HL-60/S4 (cell line): Measurements from ENCODE around the gene RXFP3.
"Not testable (repeated sequence)": the region's sequence is repeated elsewhere in the genome, so short reads cannot be mapped to it uniquely, and the experiment has no call there.

Source experiments
- in situ Hi-C: fragments of 300-500 bp; cut with MboI; formaldehyde crosslinking; loops from 2 replicates; pipeline ENCODE4 v1.14.3; 2022; ENCODE audit warnings: low sequenced_read_pairs

RXFP3 gene

DNA sequence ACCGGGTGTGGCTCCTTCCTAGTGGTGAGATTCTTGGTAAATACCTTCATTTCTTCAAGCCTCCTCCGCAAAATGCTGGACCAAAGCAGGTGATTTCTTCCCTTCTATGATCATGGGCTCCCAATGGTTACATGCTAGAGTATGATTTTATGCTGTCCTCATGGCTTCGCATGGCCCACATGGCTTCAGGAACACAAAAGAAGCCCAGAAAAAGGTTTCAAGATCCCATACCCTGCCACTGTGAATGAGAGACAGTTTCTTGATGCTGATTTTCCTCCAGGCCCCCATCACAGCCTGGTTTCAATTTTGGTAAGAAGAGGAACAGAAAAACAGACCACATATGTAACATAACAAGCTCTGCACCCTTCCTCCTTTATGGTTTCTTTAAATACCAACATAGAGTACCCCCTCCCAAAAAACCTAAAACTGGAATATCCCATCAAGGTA is 2.4 kb upstream of the RXFP3 start:
- in situ Hi-C loops: no loop called here

DNA sequence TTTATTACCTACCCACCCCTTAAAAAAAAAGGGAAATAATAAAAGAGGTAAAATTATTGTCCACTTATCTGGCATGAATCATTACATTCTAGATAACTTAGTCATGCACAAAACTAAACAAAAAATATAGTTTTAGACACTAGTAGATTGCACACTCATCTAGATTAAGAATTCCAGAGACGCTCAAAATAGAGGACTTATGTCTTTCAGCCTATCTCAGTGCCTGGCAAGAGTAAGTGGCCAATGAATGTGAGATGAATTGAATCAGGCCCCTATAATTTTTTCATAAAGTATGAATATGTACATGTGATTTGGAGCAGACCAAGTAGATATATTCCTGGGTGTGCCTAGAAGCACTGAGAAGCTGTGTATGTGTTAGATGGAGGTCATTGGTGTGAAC is 2.0 kb upstream of the RXFP3 start:
- in situ Hi-C loops: no loop called here

DNA sequence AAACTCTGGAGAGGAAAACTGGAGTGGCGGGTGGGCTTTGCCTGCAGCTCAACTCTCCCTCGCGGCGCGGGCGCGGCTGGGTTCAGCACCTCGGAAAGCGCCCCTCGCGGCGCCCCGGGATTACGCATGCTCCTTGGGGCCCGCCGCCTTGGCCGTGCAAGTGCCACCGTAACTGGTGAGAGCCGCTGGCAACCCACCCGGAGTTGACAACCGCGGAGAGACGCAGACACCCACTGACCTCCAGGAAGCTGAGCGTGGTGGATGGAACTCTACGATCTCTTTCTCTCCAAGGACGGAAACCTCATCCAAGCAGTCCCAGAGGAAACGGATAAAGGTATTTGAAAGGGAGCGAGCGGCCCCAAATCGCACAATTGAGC is 194 bp upstream of the RXFP3 start:
- in situ Hi-C loops: no loop called here

DNA sequence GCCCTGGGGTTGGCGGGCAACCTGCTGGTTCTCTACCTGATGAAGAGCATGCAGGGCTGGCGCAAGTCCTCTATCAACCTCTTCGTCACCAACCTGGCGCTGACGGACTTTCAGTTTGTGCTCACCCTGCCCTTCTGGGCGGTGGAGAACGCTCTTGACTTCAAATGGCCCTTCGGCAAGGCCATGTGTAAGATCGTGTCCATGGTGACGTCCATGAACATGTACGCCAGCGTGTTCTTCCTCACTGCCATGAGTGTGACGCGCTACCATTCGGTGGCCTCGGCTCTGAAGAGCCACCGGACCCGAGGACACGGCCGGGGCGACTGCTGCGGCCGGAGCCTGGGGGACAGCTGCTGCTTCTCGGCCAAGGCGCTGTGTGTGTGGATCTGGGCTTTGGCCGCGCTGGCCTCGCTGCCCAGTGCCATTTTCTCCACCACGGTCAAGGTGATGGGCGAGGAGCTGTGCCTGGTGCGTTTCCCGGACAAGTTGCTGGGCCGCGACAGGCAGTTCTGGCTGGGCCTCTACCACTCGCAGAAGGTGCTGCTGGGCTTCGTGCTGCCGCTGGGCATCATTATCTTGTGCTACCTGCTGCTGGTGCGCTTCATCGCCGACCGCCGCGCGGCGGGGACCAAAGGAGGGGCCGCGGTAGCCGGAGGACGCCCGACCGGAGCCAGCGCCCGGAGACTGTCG is 976 bp downstream of the RXFP3 start:
- in situ Hi-C loops: no loop called here

- in situ Hi-C loops: no loop called here
These were observed 1.7 kb downstream of the RXFP3 start for GRCh38 chr5:33937707-33938506.

DNA sequence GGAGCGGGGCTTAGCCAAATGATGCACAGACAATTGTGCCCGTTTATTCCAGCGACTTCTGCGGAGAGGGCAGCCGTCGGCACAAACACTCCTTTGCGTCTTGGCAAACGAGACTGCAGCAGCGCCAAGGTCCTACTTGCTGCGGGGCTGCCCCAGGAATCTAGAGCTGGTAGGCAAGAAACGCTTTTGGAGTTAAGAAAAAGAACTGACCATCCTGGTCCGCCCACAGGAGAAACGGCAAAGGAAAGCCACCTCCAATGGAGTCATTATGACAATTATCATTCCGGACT is 2.3 kb downstream of the RXFP3 start:
- in situ Hi-C loops: no loop called here

DNA sequence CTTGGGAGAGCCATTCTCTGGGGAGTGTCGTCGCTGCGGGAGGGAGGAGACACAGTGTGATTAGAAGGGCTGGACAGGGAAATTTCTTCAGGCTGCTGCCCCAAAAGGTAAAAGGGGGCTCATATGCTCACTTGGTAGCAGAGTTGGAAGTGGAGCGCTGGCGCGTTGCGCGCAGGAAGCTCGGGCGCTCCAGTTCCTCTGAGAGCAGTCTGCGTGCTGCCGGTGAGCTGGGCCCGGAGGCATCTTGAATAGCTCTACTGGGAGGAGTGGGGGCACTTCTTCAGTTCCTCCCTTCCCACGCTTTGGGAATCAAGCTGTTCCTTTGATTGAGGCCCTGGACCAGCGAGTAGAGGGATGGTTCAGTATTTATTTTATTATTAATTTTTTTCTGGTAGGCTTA is 2.7 kb downstream of the RXFP3 start:
- in situ Hi-C loops: no loop called here

- in situ Hi-C loops: no loop called here
These were observed 3.5 kb downstream of the RXFP3 start for GRCh38 chr5:33939556-33940262.

- in situ Hi-C loops: no loop called here
These were observed 4.9 kb downstream of the RXFP3 start for GRCh38 chr5:33941090-33941489.

- in situ Hi-C loops: no loop called here
These were observed 8.5 kb downstream of the RXFP3 start for GRCh38 chr5:33944543-33945132.

GRCh38 chr5:33952175-33952574 is 16.0 kb downstream of the RXFP3 start:
- in situ Hi-C loops: not testable (repeated sequence)

DNA sequence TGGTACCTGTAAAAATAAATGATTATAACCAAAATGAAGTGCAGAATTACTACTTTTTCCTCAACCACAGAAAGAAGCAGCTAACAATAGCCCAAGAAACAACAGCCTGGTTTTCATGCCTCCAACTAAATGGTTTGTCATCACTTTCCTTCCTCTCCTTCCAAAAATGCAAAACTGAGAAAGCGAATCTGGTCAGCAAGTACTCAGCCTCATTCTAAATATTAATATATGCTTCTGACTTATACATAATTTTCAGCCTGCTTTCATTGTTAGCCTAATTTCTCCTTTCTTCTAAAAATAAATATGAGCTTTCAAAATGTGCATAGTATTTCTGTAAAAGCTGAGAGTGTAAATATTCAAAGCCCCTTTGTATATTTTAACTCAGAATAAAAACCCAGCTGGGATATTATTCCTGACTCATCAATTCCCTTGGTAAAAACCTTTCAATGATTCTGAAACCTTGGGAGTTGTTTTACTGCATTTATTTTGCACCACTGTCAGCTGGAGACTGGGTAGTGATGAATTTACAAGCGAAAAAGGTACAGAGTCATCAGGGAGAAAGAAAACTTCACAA is 21.5 kb downstream of the RXFP3 start:
- in situ Hi-C loops: no loop called here

- in situ Hi-C loops: no loop called here
These were observed 22.0 kb downstream of the RXFP3 start for GRCh38 chr5:33958176-33958575.

GRCh38 chr5:33964132-33964700 is 28.0 kb downstream of the RXFP3 start:
- in situ Hi-C loops: no loop called here

- in situ Hi-C loops: no loop called here
These were observed 30.6 kb downstream of the RXFP3 start for GRCh38 chr5:33966805-33967204.

- in situ Hi-C loops: no loop called here
These were observed 32.2 kb downstream of the RXFP3 start for GRCh38 chr5:33968211-33969005.

GRCh38 chr5:33969572-33970452 is 33.6 kb downstream of the RXFP3 start:
- in situ Hi-C loops: no loop called here

DNA sequence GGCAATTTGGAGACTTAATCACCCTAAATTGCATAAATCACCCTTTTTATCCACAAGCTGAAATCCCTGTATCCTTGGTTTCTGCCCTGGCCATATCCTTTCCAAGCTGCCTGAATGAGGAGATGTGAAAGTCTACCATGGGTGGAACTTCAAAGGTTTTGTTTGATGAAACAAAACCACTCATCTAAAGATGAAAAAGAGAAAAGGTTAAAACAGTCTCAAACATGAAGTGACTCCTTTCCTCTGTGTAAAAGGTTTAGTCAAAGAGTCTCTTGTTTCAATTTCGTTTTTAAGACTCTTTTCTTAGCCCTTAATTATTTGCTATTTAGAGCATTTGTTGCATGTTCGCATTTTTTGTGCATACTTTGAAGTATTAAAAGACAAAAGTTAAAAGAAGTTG is 37.1 kb downstream of the RXFP3 start:
- in situ Hi-C loops: no loop called here

- in situ Hi-C loops: loop anchor here (25.0 kb wide), 1 partner anchor 486 kb away; no protein-coding TSS in a partner anchor
These were observed 39.7 kb downstream of the RXFP3 start for GRCh38 chr5:33975852-33976251.
